ENCODE results near the gene ZMYND10. TPM values are rescaled to one million over a fixed set of nuclear protein-coding genes. Genes with fewer than 3 reads are reported as not detected.

The ZMYND10 gene
- polyA plus RNA-seq, 1 donor (not counting 4 experiments of a cell fraction or from before 2014, with no cell fraction given) = 0.21 TPM

DNA sequence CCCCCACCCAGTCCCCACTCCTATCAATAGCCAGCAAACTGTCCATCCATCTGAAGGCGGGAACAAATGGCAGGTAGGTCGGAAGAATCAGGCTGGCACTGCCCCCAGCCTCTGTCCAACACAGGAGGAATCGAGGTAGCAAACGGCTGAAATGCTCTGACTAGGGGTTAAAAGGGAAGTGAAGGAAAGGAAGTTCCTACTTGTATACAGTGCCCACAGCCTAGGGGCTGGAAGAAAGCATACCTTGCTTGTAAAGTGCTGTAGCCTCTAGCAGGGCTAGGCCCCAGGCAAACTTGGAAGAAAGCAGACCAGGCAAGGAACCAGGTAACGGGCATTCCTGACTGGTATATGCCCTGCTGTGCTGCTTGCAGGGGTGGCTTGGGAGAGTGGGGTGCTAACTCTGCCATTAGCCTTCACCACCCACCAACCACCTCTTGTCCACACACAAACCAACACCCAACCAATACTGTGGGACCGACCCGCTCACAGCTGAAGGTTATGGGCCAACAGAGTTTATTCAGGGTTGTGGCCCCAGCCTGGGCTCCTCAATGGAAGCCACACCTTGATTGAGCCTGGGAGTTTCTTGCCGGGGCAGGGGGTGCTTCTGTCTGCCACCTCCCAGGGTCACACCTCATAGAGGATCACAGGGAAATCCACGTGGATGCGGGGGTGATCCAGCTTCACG, 19.9 kb downstream of the ZMYND10 start:
- H3K9me3 ChIP-seq (ENCODE audit: control insufficient read depth, low read depth, low read length) = no peaks in the 10 kb centered on the region
- H2AFZ ChIP-seq (ENCODE audit: control insufficient read depth, low read length) = no peak overlapping the region
- H3K27ac ChIP-seq (ENCODE audit: control insufficient read depth, insufficient read depth, low read length) = no peak overlapping the region

DNA sequence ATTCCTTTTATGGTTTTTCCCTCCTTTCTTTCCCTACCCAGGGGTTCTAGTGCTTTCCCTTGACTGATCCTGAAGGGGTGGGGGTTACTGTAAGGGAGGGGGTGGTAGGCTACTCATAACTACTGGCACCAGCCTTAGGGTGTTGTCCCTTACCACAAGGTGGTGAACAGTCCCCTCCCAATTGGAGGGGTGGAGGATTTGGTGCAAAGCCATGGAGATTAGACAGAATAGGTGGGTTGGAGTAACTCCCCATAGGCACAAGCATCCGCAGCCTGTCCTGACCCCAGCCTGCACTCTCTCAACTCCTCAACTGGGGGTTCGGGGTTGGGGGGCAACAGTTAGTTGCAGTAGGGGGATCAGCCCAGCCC, 20.4 kb downstream of the ZMYND10 start:
- no peak overlapping the region for H3K4me2 ChIP-seq (ENCODE audit: control insufficient read depth, extremely low read depth, insufficient read depth, low read depth, low read length)
- peaks cover 21% of the 10 kb centered on the region for H3K4me1 ChIP-seq (ENCODE audit: control insufficient read depth, extremely low read depth, insufficient read depth, low read length)
- no peak overlapping the region for H3K4me3 ChIP-seq (ENCODE audit: control insufficient read depth in 2 of 3, extremely low read depth in 1 of 3, insufficient read depth in 2 of 3, low read depth in 1 of 3, low read length in 3 of 3)
- H3K9ac ChIP-seq (ENCODE audit: control insufficient read depth, extremely low read depth, insufficient read depth, low read length) = no peak overlapping the region
- no peak for FAIRE-seq
- H4K20me1 ChIP-seq (ENCODE audit: control insufficient read depth, extremely low read depth, insufficient read depth, low read length) = no peaks in the 10 kb centered on the region
- no peaks in the 10 kb centered on the region for H3K27me3 ChIP-seq (ENCODE audit: control insufficient read depth, extremely low read depth, insufficient read depth, low read length)
- peaks cover 13 to 18% of the 10 kb centered on the region in 2 experiments for H3K36me3 ChIP-seq (ENCODE audit: control insufficient read depth in 2 of 2, extremely low read depth in 1 of 2, insufficient read depth in 2 of 2, low read length in 2 of 2)
- H3K79me2 ChIP-seq (ENCODE audit: control insufficient read depth, insufficient read depth, low read length) = peaks cover 29% of the 10 kb centered on the region
- H3K27ac ChIP-seq (ENCODE audit: control insufficient read depth, insufficient read depth, low read length) = no peak overlapping the region
- no peaks in the 10 kb centered on the region for H3K9me1 ChIP-seq (ENCODE audit: control insufficient read depth, extremely low read depth, insufficient read depth, low read length)
- DNase-seq (ENCODE audit: low read depth, low spot score) = no peak
- dilution Hi-C loops (cut with MboI; ENCODE audit: extremely low pct_ligation_motif_present, low sequenced_read_pairs) = no loop called here
- H2AFZ ChIP-seq (ENCODE audit: control insufficient read depth, low read length) = no peak overlapping the region
- no peaks in the 10 kb centered on the region for H3K9me3 ChIP-seq (ENCODE audit: control insufficient read depth, low read depth, low read length)
- TF ChIP-seq, protein P1, sequence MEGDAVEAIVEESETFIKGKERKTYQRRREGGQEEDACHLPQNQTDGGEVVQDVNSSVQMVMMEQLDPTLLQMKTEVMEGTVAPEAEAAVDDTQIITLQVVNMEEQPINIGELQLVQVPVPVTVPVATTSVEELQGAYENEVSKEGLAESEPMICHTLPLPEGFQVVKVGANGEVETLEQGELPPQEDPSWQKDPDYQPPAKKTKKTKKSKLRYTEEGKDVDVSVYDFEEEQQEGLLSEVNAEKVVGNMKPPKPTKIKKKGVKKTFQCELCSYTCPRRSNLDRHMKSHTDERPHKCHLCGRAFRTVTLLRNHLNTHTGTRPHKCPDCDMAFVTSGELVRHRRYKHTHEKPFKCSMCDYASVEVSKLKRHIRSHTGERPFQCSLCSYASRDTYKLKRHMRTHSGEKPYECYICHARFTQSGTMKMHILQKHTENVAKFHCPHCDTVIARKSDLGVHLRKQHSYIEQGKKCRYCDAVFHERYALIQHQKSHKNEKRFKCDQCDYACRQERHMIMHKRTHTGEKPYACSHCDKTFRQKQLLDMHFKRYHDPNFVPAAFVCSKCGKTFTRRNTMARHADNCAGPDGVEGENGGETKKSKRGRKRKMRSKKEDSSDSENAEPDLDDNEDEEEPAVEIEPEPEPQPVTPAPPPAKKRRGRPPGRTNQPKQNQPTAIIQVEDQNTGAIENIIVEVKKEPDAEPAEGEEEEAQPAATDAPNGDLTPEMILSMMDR (optimal IDR thresholded peaks at IDR 0.05 in 1 of 3, IDR thresholded peaks at IDR 0.05 in 1 of 3, conservative IDR thresholded peaks at IDR 0.05 in 1 of 3; ENCODE audit: extremely low read depth in 1 of 3, insufficient read depth in 2 of 3, low read length in 3 of 3) = no peak
- no peak for TF ChIP-seq EZH2 (IDR thresholded peaks at IDR 0.05; ENCODE audit: low read length)

More for the DNA sequence above, 19.9 kb downstream of the ZMYND10 start:
- Histone ChIP-seq H3K9me1 (ENCODE audit: control insufficient read depth, extremely low read depth, insufficient read depth, low read length) (no peaks in the 10 kb centered on the region), H3K4me1 (ENCODE audit: control insufficient read depth, extremely low read depth, insufficient read depth, low read length) (peaks cover 16% of the 10 kb centered on the region), H3K4me2 (ENCODE audit: control insufficient read depth, extremely low read depth, insufficient read depth, low read depth, low read length) (no peak overlapping the region), H4K20me1 (ENCODE audit: control insufficient read depth, extremely low read depth, insufficient read depth, low read length) (no peaks in the 10 kb centered on the region), H3K27me3 (ENCODE audit: control insufficient read depth, extremely low read depth, insufficient read depth, low read length) (no peaks in the 10 kb centered on the region), H3K36me3 (ENCODE audit: control insufficient read depth in 2 of 2, extremely low read depth in 1 of 2, insufficient read depth in 2 of 2, low read length in 2 of 2) (peaks cover 16 to 24% of the 10 kb centered on the region in 2 experiments), H3K9ac (ENCODE audit: control insufficient read depth, extremely low read depth, insufficient read depth, low read length) (no peak overlapping the region), H3K4me3 (ENCODE audit: control insufficient read depth in 2 of 3, extremely low read depth in 1 of 3, insufficient read depth in 2 of 3, low read depth in 1 of 3, low read length in 3 of 3) (no peak overlapping the region), H3K79me2 (ENCODE audit: control insufficient read depth, insufficient read depth, low read length) (peaks cover 27% of the 10 kb centered on the region)
- dilution Hi-C loops (cut with MboI; ENCODE audit: extremely low pct_ligation_motif_present, low sequenced_read_pairs) = no loop called here
- DNase-seq (ENCODE audit: low read depth, low spot score) (no peak), FAIRE-seq (no peak)
- TF ChIP-seq EZH2 (IDR thresholded peaks at IDR 0.05; ENCODE audit: low read length) = no peak
- TF ChIP-seq, protein P1 (optimal IDR thresholded peaks at IDR 0.05 in 1 of 3, IDR thresholded peaks at IDR 0.05 in 1 of 3, conservative IDR thresholded peaks at IDR 0.05 in 1 of 3; ENCODE audit: extremely low read depth in 1 of 3, insufficient read depth in 2 of 3, low read length in 3 of 3) = no peak
